IPS-15b (cell line): Measurements from ENCODE around the gene PLA2G4E.

ENCODE experiments used
- H3K27me3 ChIP-seq: one replicate; pipeline ENCODE4 v1.6.1; 2013; ENCODE audit warnings: low read length; ENCODE audit not compliant: control insufficient read depth, insufficient read depth
- H3K36me3 ChIP-seq: one replicate; pipeline ENCODE4 v1.6.1; 2013; ENCODE audit warnings: low read length; ENCODE audit not compliant: control insufficient read depth, insufficient read depth
- H3K4me1 ChIP-seq: one replicate; pipeline ENCODE4 v1.6.1; 2013; ENCODE audit warnings: mild to moderate bottlenecking, low read length; ENCODE audit not compliant: control insufficient read depth, insufficient read depth
- H3K4me3 ChIP-seq: one replicate; pipeline ENCODE4 v1.5.1; 2013; ENCODE audit warnings: low read depth, low read length
- H3K9ac ChIP-seq: one replicate; pipeline ENCODE4 v1.6.1; 2013; ENCODE audit warnings: low read depth, mild to moderate bottlenecking, low read length
- H3K9me3 ChIP-seq: one replicate; pipeline ENCODE4 v1.6.1; 2013; ENCODE audit warnings: mild to moderate bottlenecking, low read length; ENCODE audit not compliant: control insufficient read depth, insufficient read depth

Gene PLA2G4E

GRCh38 chr15:42062284-42062806 lies 41.5 kb upstream of the PLA2G4E start:
- no peak overlapping the region for H3K9ac ChIP-seq

GRCh38 chr15:42060797-42061196 lies 40.0 kb upstream of the PLA2G4E start:
- no peak overlapping the region for H3K4me3 ChIP-seq
- no peaks in the 10 kb centered on the region for H3K9me3 ChIP-seq
- no peaks in the 10 kb centered on the region for H3K36me3 ChIP-seq
- H3K27me3 ChIP-seq, result peaks cover 4% of the 10 kb centered on the region
- H3K9ac ChIP-seq, result no peak overlapping the region
- H3K4me1 ChIP-seq, result peaks cover 5% of the 10 kb centered on the region

More at GRCh38 chr15:42062284-42062806, 41.5 kb upstream of the PLA2G4E start:
- no peaks in the 10 kb centered on the region for H3K36me3 ChIP-seq
- H3K9me3 ChIP-seq, result no peaks in the 10 kb centered on the region
- peaks cover 4% of the 10 kb centered on the region for H3K27me3 ChIP-seq
- H3K4me1 ChIP-seq, result no peaks in the 10 kb centered on the region
- H3K4me3 ChIP-seq, result no peak overlapping the region

GRCh38 chr15:42060477-42060763 lies 39.6 kb upstream of the PLA2G4E start:
- no peak overlapping the region for H3K4me3 ChIP-seq
- no peaks in the 10 kb centered on the region for H3K36me3 ChIP-seq
- H3K4me1 ChIP-seq, result peaks cover 5% of the 10 kb centered on the region
- H3K27me3 ChIP-seq, result peaks cover 4% of the 10 kb centered on the region
- no peak overlapping the region for H3K9ac ChIP-seq
- H3K9me3 ChIP-seq, result no peaks in the 10 kb centered on the region

GRCh38 chr15:42059661-42060476 lies 39.0 kb upstream of the PLA2G4E start:
- no peaks in the 10 kb centered on the region for H3K36me3 ChIP-seq
- H3K4me3 ChIP-seq, result no peak overlapping the region
- H3K9me3 ChIP-seq, result no peaks in the 10 kb centered on the region
- H3K27me3 ChIP-seq, result peaks cover 4% of the 10 kb centered on the region
- no peak overlapping the region for H3K9ac ChIP-seq
- peaks cover 5% of the 10 kb centered on the region for H3K4me1 ChIP-seq

- Histone ChIP-seq H3K9ac (no peak overlapping the region), H3K4me3 (no peak overlapping the region), H3K9me3 (no peaks in the 10 kb centered on the region), H3K27me3 (peaks cover 4% of the 10 kb centered on the region), H3K4me1 (peaks cover 5% of the 10 kb centered on the region), H3K36me3 (no peaks in the 10 kb centered on the region)
Observed at GRCh38 chr15:42058791-42059190, 37.9 kb upstream of the PLA2G4E start.

- no peaks in the 10 kb centered on the region for H3K36me3 ChIP-seq
- H3K4me1 ChIP-seq, result peaks cover 5% of the 10 kb centered on the region
- no peaks in the 10 kb centered on the region for H3K9me3 ChIP-seq
- no peak overlapping the region for H3K9ac ChIP-seq
- peaks cover 4% of the 10 kb centered on the region for H3K27me3 ChIP-seq
- peak overlapping the region; percentile 48 for H3K4me3 ChIP-seq
Observed at GRCh38 chr15:42057799-42058646, 37.2 kb upstream of the PLA2G4E start.

GRCh38 chr15:42056934-42057798 lies 36.3 kb upstream of the PLA2G4E start:
- H3K9ac ChIP-seq, result no peak overlapping the region
- peaks cover 5% of the 10 kb centered on the region for H3K4me1 ChIP-seq
- no peaks in the 10 kb centered on the region for H3K9me3 ChIP-seq
- peaks cover 4% of the 10 kb centered on the region for H3K27me3 ChIP-seq
- H3K4me3 ChIP-seq, result peak overlapping the region; percentile 48
- no peaks in the 10 kb centered on the region for H3K36me3 ChIP-seq

GRCh38 chr15:42053914-42054313 lies 33.1 kb upstream of the PLA2G4E start:
- H3K9me3 ChIP-seq, result no peaks in the 10 kb centered on the region
- no peak overlapping the region for H3K4me3 ChIP-seq

GRCh38 chr15:42053010-42053409 lies 32.2 kb upstream of the PLA2G4E start:
- Histone ChIP-seq H3K9me3 (no peaks in the 10 kb centered on the region), H3K9ac (no peak overlapping the region), H3K27me3 (peaks cover 4% of the 10 kb centered on the region), H3K4me3 (no peak overlapping the region), H3K36me3 (no peaks in the 10 kb centered on the region), H3K4me1 (peaks cover 5% of the 10 kb centered on the region)

More at GRCh38 chr15:42053914-42054313, 33.1 kb upstream of the PLA2G4E start:
- Histone ChIP-seq H3K4me1 (peaks cover 5% of the 10 kb centered on the region), H3K36me3 (no peaks in the 10 kb centered on the region), H3K9ac (no peak overlapping the region), H3K27me3 (peaks cover 4% of the 10 kb centered on the region)

- H3K27me3 ChIP-seq, result no peaks in the 10 kb centered on the region
- H3K9me3 ChIP-seq, result no peaks in the 10 kb centered on the region
- H3K36me3 ChIP-seq, result no peaks in the 10 kb centered on the region
- no peak overlapping the region for H3K9ac ChIP-seq
- H3K4me3 ChIP-seq, result no peak overlapping the region
- H3K4me1 ChIP-seq, result no peaks in the 10 kb centered on the region
Observed at GRCh38 chr15:42050484-42051255, 29.8 kb upstream of the PLA2G4E start.

- H3K4me3 ChIP-seq, result no peak overlapping the region
- H3K4me1 ChIP-seq, result no peaks in the 10 kb centered on the region
- H3K9ac ChIP-seq, result no peak overlapping the region
- H3K27me3 ChIP-seq, result no peaks in the 10 kb centered on the region
- H3K9me3 ChIP-seq, result no peaks in the 10 kb centered on the region
- no peaks in the 10 kb centered on the region for H3K36me3 ChIP-seq
Observed at GRCh38 chr15:42048821-42049200, 28.0 kb upstream of the PLA2G4E start.
